GM19328 (cell line): ENCODE data around the gene ASB17.
"Not testable (repeated sequence)": the region's sequence is repeated elsewhere in the genome, so short reads cannot be mapped to it uniquely, and the experiment has no call there.

ENCODE experiments used
- ATAC-seq: cut with Tn5 transposase; IDR thresholded peaks from one replicate; pipeline ENCODE4 v1.9.1; 2021; ENCODE audit warnings: mild to moderate bottlenecking, moderate library complexity; ENCODE audit not compliant: unreplicated experiment

Gene ASB17

GRCh38 chr1:75932304-75932703 is at the start of gene ASB17:
TSS of gene ASB17 (minus strand) at chr1:75932404. CDS start at chr1:75932291, 113 bp downstream.
- ATAC-seq = no peak

- ATAC-seq = peak; percentile 33
Measured at GRCh38 chr1:75980972-75981897, 49.0 kb upstream of the ASB17 start.

GRCh38 chr1:75970631-75971030 is 38.4 kb upstream of the ASB17 start:
- ATAC-seq = no peak

- ATAC-seq = no peak
Measured at GRCh38 chr1:75969550-75969949, 37.3 kb upstream of the ASB17 start.

GRCh38 chr1:75967719-75968118 is 35.5 kb upstream of the ASB17 start:
- ATAC-seq = no peak

GRCh38 chr1:75964760-75965408 is 32.7 kb upstream of the ASB17 start:
- ATAC-seq = no peak

- ATAC-seq = not testable (repeated sequence)
Measured at GRCh38 chr1:75964110-75964759, 32.0 kb upstream of the ASB17 start.

GRCh38 chr1:75954586-75954985 is 22.4 kb upstream of the ASB17 start:
- no peak for ATAC-seq

- no peak for ATAC-seq
Measured at GRCh38 chr1:75953461-75953860, 21.3 kb upstream of the ASB17 start.

GRCh38 chr1:75952016-75952415 is 19.8 kb upstream of the ASB17 start:
- ATAC-seq = no peak

GRCh38 chr1:75950176-75950575 is 18.0 kb upstream of the ASB17 start:
- ATAC-seq = no peak

- ATAC-seq = not testable (repeated sequence)
Measured at GRCh38 chr1:75943037-75943436, 10.8 kb upstream of the ASB17 start.

GRCh38 chr1:75937034-75937433 is 4.8 kb upstream of the ASB17 start:
- no peak for ATAC-seq

- no peak for ATAC-seq
Measured at GRCh38 chr1:75922698-75923097, 9.5 kb downstream of the ASB17 start.

- no peak for ATAC-seq
Measured at GRCh38 chr1:75916834-75917233, 15.4 kb downstream of the ASB17 start.

GRCh38 chr1:75908717-75909152 is 23.5 kb downstream of the ASB17 start:
- ATAC-seq = peak; percentile 75

- ATAC-seq = no peak
Measured at GRCh38 chr1:75901371-75901770, 30.8 kb downstream of the ASB17 start.

GRCh38 chr1:75884437-75884836 is 47.8 kb downstream of the ASB17 start:
- no peak for ATAC-seq

- no peak for ATAC-seq
Measured at GRCh38 chr1:75879985-75880384, 52.2 kb downstream of the ASB17 start.

- ATAC-seq = no peak
Measured at GRCh38 chr1:75870951-75871350, 61.3 kb downstream of the ASB17 start.
